DOHH2 (cell line): Measurements from ENCODE around the gene PAK5.

Source experiments
- H3F3A ChIP-seq: fragments of 200-600 bp; sonication (generic), shearing (Covaris generic); 2 replicates; pipeline ENCODE4 v1.6.0; 2016; ENCODE audit warnings: antibody characterized with exemption, mild to moderate bottlenecking; ENCODE audit not compliant: control insufficient read depth, insufficient read depth
- H3K27ac ChIP-seq: fragments of 200-600 bp; sonication (generic); 2 replicates; pipeline ENCODE4 v1.5.1; 2014; ENCODE audit warnings: low read depth, mild to moderate bottlenecking, low read length, moderate library complexity
- H3K27me3 ChIP-seq: fragments of 200-600 bp; sonication (generic); 2 replicates; pipeline ENCODE4 v1.6.1; 2014; ENCODE audit warnings: mild to moderate bottlenecking, low read length, mixed read lengths; ENCODE audit not compliant: control insufficient read depth
- H3K36me3 ChIP-seq: fragments of 200-600 bp; sonication (generic); 2 replicates; pipeline ENCODE4 v1.6.1; 2014; ENCODE audit warnings: mild to moderate bottlenecking, low read length, moderate library complexity, mixed read lengths; ENCODE audit not compliant: control insufficient read depth
- H3K4me1 ChIP-seq: fragments of 200-600 bp; sonication (generic); 2 replicates; pipeline ENCODE4 v1.6.1; 2014; ENCODE audit warnings: mild to moderate bottlenecking, low read length, mixed read lengths; ENCODE audit not compliant: control insufficient read depth
- H3K4me2 ChIP-seq: fragments of 200-600 bp; sonication (generic); 2 replicates; pipeline ENCODE4 v1.6.0; 2014; ENCODE audit warnings: mild to moderate bottlenecking, low read length, moderate library complexity
- H3K4me3 ChIP-seq: fragments of 200-600 bp; sonication (generic); 2 replicates; pipeline ENCODE4 v1.5.1; 2014; ENCODE audit warnings: mild to moderate bottlenecking, low read length, mixed read lengths
- H3K79me2 ChIP-seq: fragments of 200-600 bp; sonication (generic); 2 replicates; pipeline ENCODE4 v1.6.1; 2014; ENCODE audit warnings: mild to moderate bottlenecking, low read length, mixed read lengths; ENCODE audit not compliant: control insufficient read depth
- H3K9me2 ChIP-seq: fragments of 200-600 bp; sonication (generic); replicated peaks from 2 replicates; pipeline ENCODE4 v1.6.1; 2014; ENCODE audit warnings: mild to moderate bottlenecking, low read length, mixed read lengths; ENCODE audit not compliant: control insufficient read depth
- H3K9me3 ChIP-seq: fragments of 200-600 bp; sonication (generic); 2 replicates; pipeline ENCODE4 v1.6.1; 2014; ENCODE audit warnings: antibody characterized with exemption, low read length, mixed read lengths; ENCODE audit not compliant: control insufficient read depth, insufficient read depth
- H4K20me1 ChIP-seq: fragments of 200-600 bp; sonication (generic); 2 replicates; pipeline ENCODE4 v1.6.0; 2014; ENCODE audit warnings: low read depth, mild to moderate bottlenecking, antibody characterized with exemption, low read length, moderate library complexity; ENCODE audit not compliant: control insufficient read depth, insufficient read depth
- CTCF ChIP-seq: fragments of 200-600 bp; sonication (generic); IDR thresholded peaks from one replicate; pipeline ENCODE4 v1.5.1; 2014; ENCODE audit warnings: antibody characterized with exemption, mild to moderate bottlenecking, low read depth, low read length; ENCODE audit not compliant: poor library complexity, severe bottlenecking
- EZH2phosphoT487 ChIP-seq: fragments of 200-600 bp; sonication (generic); IDR thresholded peaks from 2 replicates; pipeline ENCODE4 v1.6.1; 2017; ENCODE audit warnings: borderline replicate concordance, mild to moderate bottlenecking, antibody characterized with exemption, low read length, moderate library complexity, mixed read lengths

The PAK5 gene

GRCh38 chr20:9588706-9589105 lies 250.2 kb downstream of the PAK5 start:
- Histone ChIP-seq H3K9me2 (no peaks in the 10 kb centered on the region), H3K9me3 (no peaks in the 10 kb centered on the region), H3K27me3 (no peaks in the 10 kb centered on the region), H3K36me3 (no peaks in the 10 kb centered on the region), H3K4me2 (no peak overlapping the region), H3K4me3 (no peak overlapping the region), H3K4me1 (no peaks in the 10 kb centered on the region), H3K27ac (no peak overlapping the region), H3F3A (no peaks in the 10 kb centered on the region), H4K20me1 (no peaks in the 10 kb centered on the region), H3K79me2 (no peaks in the 10 kb centered on the region)
- TF ChIP-seq CTCF (no peak), EZH2phosphoT487 (no peak)

DNA sequence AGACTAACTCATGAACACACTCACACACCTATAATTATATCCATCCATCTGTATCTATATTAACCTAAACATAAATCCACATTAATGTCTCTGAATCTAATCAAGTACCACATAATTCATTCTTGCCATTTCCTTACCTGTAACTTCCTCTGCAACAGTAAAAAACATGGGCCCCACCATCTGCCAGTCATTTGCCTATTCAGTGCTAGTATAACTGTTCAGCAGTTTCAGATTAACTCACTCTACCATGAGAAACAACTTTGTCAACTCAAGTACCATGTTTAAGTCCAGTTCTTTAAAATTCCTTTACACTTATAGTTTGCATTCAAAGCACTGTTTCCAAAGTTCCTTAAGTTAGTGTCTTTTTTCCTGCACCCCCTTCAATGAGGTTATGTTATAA lies 255.7 kb downstream of the PAK5 start:
- H3K4me3 ChIP-seq: no peak overlapping the region
- H3K4me1 ChIP-seq: no peaks in the 10 kb centered on the region
- TF ChIP-seq CTCF: no peak
- no peak for TF ChIP-seq EZH2phosphoT487
- H3K79me2 ChIP-seq: no peaks in the 10 kb centered on the region
- no peak overlapping the region for H3K27ac ChIP-seq
- H4K20me1 ChIP-seq: no peaks in the 10 kb centered on the region
- H3K4me2 ChIP-seq: no peak overlapping the region
- no peaks in the 10 kb centered on the region for H3F3A ChIP-seq
- no peaks in the 10 kb centered on the region for H3K36me3 ChIP-seq
- H3K9me2 ChIP-seq: no peaks in the 10 kb centered on the region
- H3K9me3 ChIP-seq: no peaks in the 10 kb centered on the region
- H3K27me3 ChIP-seq: no peaks in the 10 kb centered on the region

DNA sequence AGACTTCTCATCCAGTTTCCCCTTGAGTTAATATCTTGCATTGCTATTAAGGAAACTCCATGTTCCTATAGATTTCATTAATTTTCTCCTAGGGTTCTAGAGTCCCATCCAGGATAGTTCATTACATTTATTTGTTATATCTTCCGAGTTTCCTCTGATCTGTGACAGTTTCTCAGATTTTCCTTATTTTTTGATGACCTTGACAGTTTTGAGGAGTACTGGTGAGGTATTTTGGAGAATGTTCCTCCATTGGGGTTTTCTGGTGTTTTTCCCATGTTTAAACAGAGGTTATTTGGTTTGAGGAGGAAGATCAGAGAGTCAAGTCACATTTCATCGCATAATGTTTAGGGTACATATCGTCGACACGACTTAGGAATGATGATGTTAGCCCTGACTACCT lies 256.7 kb downstream of the PAK5 start:
- Histone ChIP-seq H3K4me1 (no peaks in the 10 kb centered on the region), H3K79me2 (no peaks in the 10 kb centered on the region), H3K36me3 (no peaks in the 10 kb centered on the region), H4K20me1 (no peaks in the 10 kb centered on the region), H3K9me3 (no peaks in the 10 kb centered on the region), H3K4me3 (no peak overlapping the region), H3K9me2 (no peaks in the 10 kb centered on the region), H3F3A (no peaks in the 10 kb centered on the region), H3K27ac (no peak overlapping the region), H3K27me3 (no peaks in the 10 kb centered on the region), H3K4me2 (no peak overlapping the region)
- TF ChIP-seq EZH2phosphoT487 (no peak), CTCF (no peak)

- H3K4me2 ChIP-seq: no peak overlapping the region
- no peaks in the 10 kb centered on the region for H3K4me1 ChIP-seq
- H3K27ac ChIP-seq: no peak overlapping the region
- no peaks in the 10 kb centered on the region for H3K9me3 ChIP-seq
- H3K79me2 ChIP-seq: no peaks in the 10 kb centered on the region
- no peaks in the 10 kb centered on the region for H3K9me2 ChIP-seq
- TF ChIP-seq EZH2phosphoT487: no peak
- no peak for TF ChIP-seq CTCF
- no peaks in the 10 kb centered on the region for H3F3A ChIP-seq
- no peaks in the 10 kb centered on the region for H3K36me3 ChIP-seq
- H4K20me1 ChIP-seq: no peaks in the 10 kb centered on the region
- H3K4me3 ChIP-seq: no peak overlapping the region
- no peaks in the 10 kb centered on the region for H3K27me3 ChIP-seq
Measured at GRCh38 chr20:9581509-9581908, 257.4 kb downstream of the PAK5 start.
